Activated CD4-positive, CD25-positive, alpha-beta regulatory T cell (primary cell): Measurements from ENCODE around the gene CD33.
"Not testable (repeated sequence)": the region's sequence is repeated elsewhere in the genome, so short reads cannot be mapped to it uniquely, and the experiment has no call there.

Experiments used
- DNase-seq, 4 experiments: peaks; one replicate each; lab custom pipeline; 2025; lab: John Stamatoyannopoulos, UW

Gene CD33

GRCh38 chr19:51210874-51211361 lies 14.0 kb upstream of the CD33 start:
- DNase-seq = not testable (repeated sequence)

GRCh38 chr19:51211833-51212232 lies 13.0 kb upstream of the CD33 start:
- no peak for DNase-seq

- no peak for DNase-seq
Observed at GRCh38 chr19:51219307-51219706, 5.6 kb upstream of the CD33 start.

- DNase-seq = no peak
Observed at GRCh38 chr19:51219971-51220370, 4.9 kb upstream of the CD33 start.

GRCh38 chr19:51220996-51221395 lies 3.9 kb upstream of the CD33 start:
- DNase-seq = no peak

GRCh38 chr19:51224163-51224641 lies 678 bp upstream of the CD33 start:
- no peak for DNase-seq

GRCh38 chr19:51226067-51226466 lies 1.2 kb downstream of the CD33 start:
- DNase-seq = no peak

- DNase-seq = no peak
Observed at GRCh38 chr19:51227326-51227725, 2.4 kb downstream of the CD33 start.

- no peak for DNase-seq
Observed at GRCh38 chr19:51227966-51228365, 3.1 kb downstream of the CD33 start.

- DNase-seq = no peak
Observed at GRCh38 chr19:51240866-51241265, 16.0 kb downstream of the CD33 start.

GRCh38 chr19:51242881-51243630 lies 18.2 kb downstream of the CD33 start:
- no peak for DNase-seq

GRCh38 chr19:51246164-51246552 lies 21.3 kb downstream of the CD33 start:
- no peak for DNase-seq

GRCh38 chr19:51247972-51248590 lies 23.2 kb downstream of the CD33 start:
- DNase-seq = no peak

- no peak for DNase-seq
Observed at GRCh38 chr19:51250786-51251467, 26.0 kb downstream of the CD33 start, which contains the start of gene SIGLECL1. Gene SIGLECL1 (plus strand): TSS chr19:51251080. CDS start chr19:51264073, 12,993 bp downstream.

GRCh38 chr19:51251468-51251820 lies 26.6 kb downstream of the CD33 start:
- DNase-seq = no peak

GRCh38 chr19:51252306-51253079 lies 27.6 kb downstream of the CD33 start:
- no peak for DNase-seq

- DNase-seq = no peak
Observed at GRCh38 chr19:51253088-51253806, 28.4 kb downstream of the CD33 start.

- DNase-seq = no peak
Observed at GRCh38 chr19:51256155-51256625, 31.3 kb downstream of the CD33 start.

GRCh38 chr19:51257471-51257870 lies 32.6 kb downstream of the CD33 start:
- no peak for DNase-seq

- DNase-seq = no peak
Observed at GRCh38 chr19:51258165-51259160, 33.6 kb downstream of the CD33 start.
